CD14-positive monocyte (primary cell): ENCODE measurements around the gene KIRREL3. TPM values are rescaled to one million over a fixed set of nuclear protein-coding genes. Genes with fewer than 3 reads are reported as not detected.

ENCODE experiments used
- DNase-seq, 3 donors: peaks; one replicate each; pipeline ENCODE4 v3.0.0-alpha.2; 2011 to 2022
- H2AFZ ChIP-seq: 2 replicates; pipeline ENCODE4 v1.6.0; 2012; ENCODE audit warnings: mild to moderate bottlenecking, low read depth, low read length, inconsistent platforms; ENCODE audit not compliant: insufficient read depth, poor library complexity, severe bottlenecking
- H3K27ac ChIP-seq, 2 donors: 1 replicate in 1 of 2; 2 replicates in 1 of 2; pipeline ENCODE4 v1.5.1; 2012 to 2013; ENCODE audit warnings: low read length in 2 of 2, control low read depth in 1 of 2, inconsistent platforms in 1 of 2, low read depth in 1 of 2, mild to moderate bottlenecking in 1 of 2
- H3K27me3 ChIP-seq, 2 donors: one replicate each; pipeline versions ENCODE4 v1.6.0 to v1.6.1; 2011 to 2013; ENCODE audit warnings: low read length in 2 of 2; ENCODE audit not compliant: control insufficient read depth in 2 of 2, insufficient read depth in 2 of 2
- H3K36me3 ChIP-seq, 2 donors: replicated peaks in 1 of 2; 1 replicate in 1 of 2; 2 replicates in 1 of 2; pipeline versions ENCODE4 v1.5.1 to v1.6.1; 2012 to 2013; ENCODE audit warnings: low read length in 2 of 2, control low read depth in 1 of 2, inconsistent platforms in 1 of 2, mild to moderate bottlenecking in 1 of 2; ENCODE audit not compliant: insufficient read depth in 2 of 2, control insufficient read depth in 1 of 2
- H3K4me1 ChIP-seq, 2 donors: 1 replicate in 1 of 2; 2 replicates in 1 of 2; pipeline versions ENCODE4 v1.5.1 to v1.6.1; 2012 to 2013; ENCODE audit warnings: low read length in 2 of 2, control low read depth in 1 of 2, inconsistent platforms in 1 of 2, mild to moderate bottlenecking in 1 of 2, moderate library complexity in 1 of 2; ENCODE audit not compliant: insufficient read depth in 2 of 2, control insufficient read depth in 1 of 2
- H3K4me2 ChIP-seq: replicated peaks from 2 replicates; pipeline ENCODE3; 2012; ENCODE audit warnings: low read length, moderate library complexity, mild to moderate bottlenecking; ENCODE audit not compliant: poor library complexity, severe bottlenecking; ENCODE audit errors: extremely low read depth
- H3K4me3 ChIP-seq, 3 experiments: fragments of 200-600 bp in 1 of 3; sonication (generic) in 1 of 3; replicated peaks in 1 of 3; 1 replicate in 2 of 3; 2 replicates in 1 of 3; pipeline ENCODE4 v1.5.1; 2011 to 2013; ENCODE audit warnings: low read length in 3 of 3, mild to moderate bottlenecking in 3 of 3, control low read depth in 2 of 3, low read depth in 2 of 3, inconsistent platforms in 1 of 3, moderate library complexity in 1 of 3
- H3K79me2 ChIP-seq: 2 replicates; pipeline ENCODE4 v1.6.0; 2012; ENCODE audit warnings: mild to moderate bottlenecking, control low read depth, inconsistent platforms, low read length, moderate library complexity; ENCODE audit not compliant: insufficient read depth
- H3K9ac ChIP-seq: 2 replicates; pipeline ENCODE4 v1.6.0; 2017; ENCODE audit warnings: low read length, mild to moderate bottlenecking; ENCODE audit not compliant: insufficient read depth, poor library complexity, severe bottlenecking
- H3K9me3 ChIP-seq, 2 donors: replicated peaks in 1 of 2; 1 replicate in 1 of 2; 2 replicates in 1 of 2; pipeline versions ENCODE4 v1.5.1 to v1.6.1; 2012 to 2013; ENCODE audit warnings: low read length in 2 of 2, control low read depth in 1 of 2; ENCODE audit not compliant: control insufficient read depth in 1 of 2, insufficient read depth in 1 of 2
- H4K20me1 ChIP-seq: 2 replicates; pipeline ENCODE4 v1.6.0; 2012; ENCODE audit warnings: mild to moderate bottlenecking, low read length, control low read depth, moderate library complexity; ENCODE audit not compliant: insufficient read depth
- H3K27ac Mint-ChIP-seq, 7 donors: one replicate each; pipeline ENCODE4 v1.8.0; 2020; ENCODE audit warnings: mild to moderate bottlenecking in 7 of 7, mixed read lengths in 7 of 7, moderate library complexity in 6 of 7, inconsistent platforms in 2 of 7
- H3K27me3 Mint-ChIP-seq, 3 donors: one replicate each; pipeline ENCODE4 v1.8.0; 2021 to 2022; ENCODE audit warnings: low read depth in 3 of 3, mild to moderate bottlenecking in 3 of 3, mixed read lengths in 3 of 3, moderate library complexity in 3 of 3, inconsistent platforms in 1 of 3
- H3K36me3 Mint-ChIP-seq, 2 donors: one replicate each; pipeline ENCODE4 v1.8.0; 2020; ENCODE audit warnings: mixed read lengths in 2 of 2, inconsistent platforms in 1 of 2, mild to moderate bottlenecking in 1 of 2
- H3K4me1 Mint-ChIP-seq: one replicate; pipeline ENCODE4 v1.8.0; 2020; ENCODE audit warnings: mild to moderate bottlenecking, mixed read lengths
- H3K4me3 Mint-ChIP-seq, 2 donors: one replicate each; pipeline ENCODE4 v1.8.0; 2020; ENCODE audit warnings: mild to moderate bottlenecking in 2 of 2, mixed read lengths in 2 of 2, moderate library complexity in 1 of 2
- H3K9me3 Mint-ChIP-seq, 7 donors: one replicate each; pipeline ENCODE4 v1.8.0; 2020 to 2022; ENCODE audit warnings: mixed read lengths in 7 of 7, mild to moderate bottlenecking in 6 of 7, moderate library complexity in 6 of 7, inconsistent platforms in 2 of 7
- WGBS: methylation state at CpG from one replicate; pipeline ENCODE4 v1.1.5; 2013; ENCODE audit warnings: missing lambda C conversion rate; ENCODE audit not compliant: insufficient coverage; 5-methylcytosine and 5-hydroxymethylcytosine counted together
- intact Hi-C, 2 donors: fragments of 100-400 bp; cut with micrococcal nuclease; formaldehyde crosslinking; loops; one replicate each; pipeline versions ENCODE4 v1.15.0 to v1.15.1; 2023
- polyA plus RNA-seq, 3 donors: library from polyadenylated mRNA; depleted of rRNA in 1 of 3; unstranded in 2 of 3; stranded (reverse) in 1 of 3; fragments of 300-500 nt in 2 of 3; fragments of >200 nt in 1 of 3; fragmentation: Illumina TruSeq in 2 of 3; gene quantifications; 1 replicate in 2 of 3; 2 replicates in 1 of 3; pipeline ENCODE4 v1.2.3, GENCODE V29; 2012 to 2021
- TF ChIP-seq, protein P1 (sequence below): fragments of 200-600 bp; IDR thresholded peaks from one replicate; pipeline ENCODE4 v1.8.0; 2022; ENCODE audit warnings: antibody characterized with exemption, mild to moderate bottlenecking

The KIRREL3 gene
- polyA plus RNA-seq, 3 donors = not detected

DNA sequence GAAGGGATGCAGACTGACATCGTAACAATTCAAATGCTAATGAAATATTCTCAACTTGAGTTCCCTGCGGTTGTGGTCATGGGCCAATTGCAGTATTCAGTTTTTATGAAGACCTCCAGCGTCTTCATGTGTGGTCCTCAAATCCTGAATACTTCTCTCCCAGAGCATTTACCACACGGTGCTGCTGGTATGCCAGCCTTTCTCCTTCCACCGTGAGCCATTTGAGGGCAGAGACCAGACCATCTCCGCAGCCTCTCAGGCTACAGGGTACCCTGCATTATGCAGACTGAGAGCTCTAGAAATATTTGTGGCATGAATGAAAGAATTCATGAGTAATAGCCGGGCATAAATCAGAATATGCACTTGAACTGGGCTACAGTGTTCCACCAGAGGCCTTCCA is 355.4 kb downstream of the KIRREL3 start:
- no peak overlapping the region for H3K27ac ChIP-seq
- peaks cover 0 to 3% (median 0%) of the 10 kb centered on the region in 3 donors for H3K27me3 Mint-ChIP-seq
- TF ChIP-seq, protein P1, sequence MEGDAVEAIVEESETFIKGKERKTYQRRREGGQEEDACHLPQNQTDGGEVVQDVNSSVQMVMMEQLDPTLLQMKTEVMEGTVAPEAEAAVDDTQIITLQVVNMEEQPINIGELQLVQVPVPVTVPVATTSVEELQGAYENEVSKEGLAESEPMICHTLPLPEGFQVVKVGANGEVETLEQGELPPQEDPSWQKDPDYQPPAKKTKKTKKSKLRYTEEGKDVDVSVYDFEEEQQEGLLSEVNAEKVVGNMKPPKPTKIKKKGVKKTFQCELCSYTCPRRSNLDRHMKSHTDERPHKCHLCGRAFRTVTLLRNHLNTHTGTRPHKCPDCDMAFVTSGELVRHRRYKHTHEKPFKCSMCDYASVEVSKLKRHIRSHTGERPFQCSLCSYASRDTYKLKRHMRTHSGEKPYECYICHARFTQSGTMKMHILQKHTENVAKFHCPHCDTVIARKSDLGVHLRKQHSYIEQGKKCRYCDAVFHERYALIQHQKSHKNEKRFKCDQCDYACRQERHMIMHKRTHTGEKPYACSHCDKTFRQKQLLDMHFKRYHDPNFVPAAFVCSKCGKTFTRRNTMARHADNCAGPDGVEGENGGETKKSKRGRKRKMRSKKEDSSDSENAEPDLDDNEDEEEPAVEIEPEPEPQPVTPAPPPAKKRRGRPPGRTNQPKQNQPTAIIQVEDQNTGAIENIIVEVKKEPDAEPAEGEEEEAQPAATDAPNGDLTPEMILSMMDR = no peak
- H3K36me3 Mint-ChIP-seq = no peaks in the 10 kb centered on the region
- no peak overlapping the region for H3K4me3 ChIP-seq
- H3K4me2 ChIP-seq = no peak overlapping the region
- H3K27ac Mint-ChIP-seq = no peak overlapping the region
- 90% methylated on average over 3 of the region's 7 CpGs for WGBS
- DNase-seq = no peak
- H3K4me1 Mint-ChIP-seq = no peaks in the 10 kb centered on the region
- intact Hi-C loops = no loop called here
- H3K9me3 Mint-ChIP-seq = peaks cover 0 to 7% (median 0%) of the 10 kb centered on the region in 7 donors
- H3K27me3 ChIP-seq = no peaks in the 10 kb centered on the region
- H2AFZ ChIP-seq = no peak overlapping the region
- H3K79me2 ChIP-seq = no peaks in the 10 kb centered on the region
- no peaks in the 10 kb centered on the region for H3K4me1 ChIP-seq
- H3K36me3 ChIP-seq = no peaks in the 10 kb centered on the region
- no peaks in the 10 kb centered on the region for H4K20me1 ChIP-seq
- H3K9ac ChIP-seq = no peak overlapping the region
- no peaks in the 10 kb centered on the region for H3K9me3 ChIP-seq
- no peak overlapping the region for H3K4me3 Mint-ChIP-seq

DNA sequence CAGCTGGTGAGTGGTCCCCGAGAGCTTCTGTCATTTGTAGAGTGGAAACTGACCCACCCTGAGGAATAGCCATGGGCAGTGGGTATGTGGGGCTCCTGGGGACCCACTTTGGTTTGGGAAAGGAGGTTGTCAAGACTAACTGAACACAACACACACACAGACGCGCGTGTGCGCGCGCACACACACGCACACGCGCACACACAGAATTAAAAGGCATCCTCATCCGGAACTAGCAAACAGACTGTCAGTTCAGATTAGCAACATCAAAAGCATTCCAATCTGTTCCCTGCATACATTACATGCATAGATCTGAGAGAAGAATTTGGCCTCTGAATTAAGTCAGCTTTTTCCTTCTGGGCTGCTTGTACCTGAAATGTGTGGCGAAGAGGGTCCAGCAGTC is 360.4 kb downstream of the KIRREL3 start:
- WGBS = 80% methylated on average over 4 of the region's 12 CpGs
- Mint-ChIP-seq H3K9me3 (peaks cover 0 to 1% (median 0%) of the 10 kb centered on the region in 7 donors), H3K36me3 (no peaks in the 10 kb centered on the region), H3K4me3 (no peak overlapping the region), H3K27me3 (peaks cover 5 to 17% (median 7%) of the 10 kb centered on the region in 3 donors), H3K4me1 (no peaks in the 10 kb centered on the region), H3K27ac (no peak overlapping the region)
- Histone ChIP-seq H3K79me2 (no peaks in the 10 kb centered on the region), H3K9ac (no peak overlapping the region), H4K20me1 (no peaks in the 10 kb centered on the region), H3K4me1 (no peaks in the 10 kb centered on the region), H3K9me3 (no peaks in the 10 kb centered on the region), H3K4me3 (no peak overlapping the region), H2AFZ (no peak overlapping the region), H3K4me2 (no peak overlapping the region), H3K27ac (no peak overlapping the region), H3K27me3 (peaks cover 0 to 2% of the 10 kb centered on the region in 2 donors), H3K36me3 (no peaks in the 10 kb centered on the region)
- TF ChIP-seq, protein P1 = no peak
- DNase-seq = no peak
- intact Hi-C loops = no loop called here
